Activated gamma-delta T cell treated with anti-CD3 and anti-CD28 coated beads, Interleukin-2, amount 50 U/mL, for 16 hours (primary cell): Measurements from ENCODE around the gene ICAM4.
"Not testable (repeated sequence)": the region's sequence is repeated elsewhere in the genome, so short reads cannot be mapped to it uniquely, and the experiment has no call there.

Experiments
- DNase-seq: peaks from one replicate; pipeline ENCODE4 v3.0.0-alpha.2; 2020; ENCODE audit warnings: low read depth

The ICAM4 gene, protein sequence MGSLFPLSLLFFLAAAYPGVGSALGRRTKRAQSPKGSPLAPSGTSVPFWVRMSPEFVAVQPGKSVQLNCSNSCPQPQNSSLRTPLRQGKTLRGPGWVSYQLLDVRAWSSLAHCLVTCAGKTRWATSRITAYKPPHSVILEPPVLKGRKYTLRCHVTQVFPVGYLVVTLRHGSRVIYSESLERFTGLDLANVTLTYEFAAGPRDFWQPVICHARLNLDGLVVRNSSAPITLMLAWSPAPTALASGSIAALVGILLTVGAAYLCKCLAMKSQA

DNA sequence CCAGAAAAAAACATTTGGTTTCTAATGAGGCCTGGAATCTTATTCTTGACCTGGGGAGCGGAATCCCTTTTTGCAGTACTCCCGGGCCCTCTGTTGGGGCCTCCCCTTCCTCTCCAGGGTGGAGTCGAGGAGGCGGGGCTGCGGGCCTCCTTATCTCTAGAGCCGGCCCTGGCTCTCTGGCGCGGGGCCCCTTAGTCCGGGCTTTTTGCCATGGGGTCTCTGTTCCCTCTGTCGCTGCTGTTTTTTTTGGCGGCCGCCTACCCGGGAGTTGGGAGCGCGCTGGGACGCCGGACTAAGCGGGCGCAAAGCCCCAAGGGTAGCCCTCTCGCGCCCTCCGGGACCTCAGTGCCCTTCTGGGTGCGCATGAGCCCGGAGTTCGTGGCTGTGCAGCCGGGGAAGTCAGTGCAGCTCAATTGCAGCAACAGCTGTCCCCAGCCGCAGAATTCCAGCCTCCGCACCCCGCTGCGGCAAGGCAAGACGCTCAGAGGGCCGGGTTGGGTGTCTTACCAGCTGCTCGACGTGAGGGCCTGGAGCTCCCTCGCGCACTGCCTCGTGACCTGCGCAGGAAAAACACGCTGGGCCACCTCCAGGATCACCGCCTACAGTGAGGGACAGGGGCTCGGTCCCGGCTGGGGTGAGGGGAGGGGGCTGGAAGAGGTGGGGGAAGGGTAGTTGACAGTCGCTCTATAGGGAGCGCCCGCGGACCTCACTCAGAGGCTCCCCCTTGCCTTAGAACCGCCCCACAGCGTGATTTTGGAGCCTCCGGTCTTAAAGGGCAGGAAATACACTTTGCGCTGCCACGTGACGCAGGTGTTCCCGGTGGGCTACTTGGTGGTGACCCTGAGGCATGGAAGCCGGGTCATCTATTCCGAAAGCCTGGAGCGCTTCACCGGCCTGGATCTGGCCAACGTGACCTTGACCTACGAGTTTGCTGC is at the start of gene ICAM4:
ICAM4 (plus strand) TSS at position 153 of the 935 bp plus-strand sequence; CDS start at position 211, 58 bp downstream.
- no peak for DNase-seq

DNA sequence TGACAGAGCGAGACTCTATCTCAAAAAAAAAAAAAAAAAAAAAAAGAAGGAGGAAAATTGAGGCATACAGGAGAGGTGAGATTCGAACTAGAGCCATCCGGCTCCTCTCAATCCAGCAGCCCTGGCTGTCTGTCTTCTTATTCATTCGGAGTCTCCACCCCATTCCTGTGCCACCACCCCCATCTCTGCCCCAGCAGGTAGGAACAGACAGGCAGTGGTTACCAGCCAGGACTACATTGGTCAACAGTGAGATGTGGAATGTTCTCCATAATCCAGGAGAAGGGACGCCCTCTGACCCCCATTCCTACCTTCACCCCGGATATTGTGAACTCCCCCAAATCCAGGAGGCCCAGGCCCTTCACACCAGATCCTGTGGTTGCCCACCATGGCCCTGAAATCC is 49.1 kb upstream of the ICAM4 start:
- no peak for DNase-seq

DNA sequence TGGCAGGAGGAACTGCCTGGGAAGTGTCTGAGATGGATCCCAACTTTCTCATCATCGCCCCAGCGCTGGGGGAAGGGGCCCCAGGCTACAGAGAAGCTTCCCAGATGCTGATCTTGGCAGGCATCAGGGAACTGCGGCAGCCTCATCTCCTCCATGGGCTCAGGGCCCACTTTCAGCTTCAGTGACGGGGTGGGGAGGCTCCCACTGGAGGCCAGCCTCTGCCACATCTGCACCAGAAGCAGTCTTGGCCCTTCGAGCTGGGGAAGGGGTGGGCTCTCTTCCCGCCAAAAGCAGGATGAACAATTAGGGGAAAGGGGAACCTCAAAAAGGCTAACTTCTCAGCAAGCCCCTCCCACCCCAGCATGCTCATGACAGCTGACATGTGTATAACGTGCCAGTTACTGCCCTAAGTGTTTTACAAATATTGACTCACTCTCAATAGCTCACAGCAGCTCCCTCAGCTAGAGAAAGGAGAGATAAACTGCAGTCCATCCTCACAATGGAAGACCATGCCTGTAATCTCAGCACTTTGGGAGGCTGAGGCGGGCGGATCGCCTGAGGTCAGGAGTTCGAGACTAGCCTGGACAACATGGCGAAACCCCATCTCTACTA is 48.5 kb upstream of the ICAM4 start:
- DNase-seq, result no peak

DNA sequence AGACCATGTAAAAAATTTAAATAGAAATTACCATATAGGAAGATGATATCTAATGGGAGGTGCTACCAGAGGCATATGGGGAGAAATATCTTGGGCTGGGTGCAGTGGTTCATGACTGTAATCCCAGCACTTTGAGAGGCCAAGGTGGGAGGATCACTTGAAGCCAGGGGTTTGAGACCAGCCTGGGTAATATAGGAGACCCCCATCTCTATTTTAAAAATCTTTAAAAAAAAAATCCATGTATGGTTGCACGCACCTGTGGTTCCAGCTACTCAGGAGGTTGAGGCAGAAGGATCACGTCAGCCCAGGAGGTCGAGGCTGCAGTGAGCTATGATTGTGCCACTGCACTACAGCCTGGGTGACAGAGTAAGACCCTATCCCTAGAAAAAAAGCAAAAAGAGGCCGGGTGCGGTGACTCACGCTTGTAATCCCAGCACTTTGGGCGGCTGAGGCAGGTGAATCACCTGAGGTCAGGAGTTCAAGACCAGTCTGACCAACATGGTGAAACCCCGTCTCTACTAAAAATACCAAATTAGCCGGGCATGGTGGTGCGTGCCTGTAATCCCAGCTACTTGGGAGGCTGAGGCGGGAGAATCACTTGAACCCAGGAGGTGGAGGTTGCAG is 44.8 kb upstream of the ICAM4 start:
- not testable (repeated sequence) for DNase-seq

DNA sequence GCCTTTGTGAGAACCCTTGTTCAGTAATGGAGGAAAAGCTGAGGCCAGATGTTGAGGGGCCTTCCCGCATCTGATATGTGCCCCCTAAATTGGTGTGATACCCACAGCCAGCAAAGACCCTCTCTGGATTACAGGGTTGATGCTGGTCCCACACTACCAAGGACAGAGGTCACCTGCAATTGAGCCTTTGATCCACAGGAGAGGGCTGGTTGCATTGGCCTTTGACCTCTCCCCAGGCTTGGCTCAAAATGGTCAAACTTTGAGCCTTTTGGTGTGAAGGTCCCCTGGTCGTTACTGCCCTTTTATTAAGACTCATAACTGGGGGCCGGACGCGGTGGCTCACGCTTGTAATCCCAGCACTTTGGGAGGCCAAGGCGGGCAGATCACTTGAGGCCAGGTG is 43.1 kb upstream of the ICAM4 start:
- DNase-seq, result no peak

DNA sequence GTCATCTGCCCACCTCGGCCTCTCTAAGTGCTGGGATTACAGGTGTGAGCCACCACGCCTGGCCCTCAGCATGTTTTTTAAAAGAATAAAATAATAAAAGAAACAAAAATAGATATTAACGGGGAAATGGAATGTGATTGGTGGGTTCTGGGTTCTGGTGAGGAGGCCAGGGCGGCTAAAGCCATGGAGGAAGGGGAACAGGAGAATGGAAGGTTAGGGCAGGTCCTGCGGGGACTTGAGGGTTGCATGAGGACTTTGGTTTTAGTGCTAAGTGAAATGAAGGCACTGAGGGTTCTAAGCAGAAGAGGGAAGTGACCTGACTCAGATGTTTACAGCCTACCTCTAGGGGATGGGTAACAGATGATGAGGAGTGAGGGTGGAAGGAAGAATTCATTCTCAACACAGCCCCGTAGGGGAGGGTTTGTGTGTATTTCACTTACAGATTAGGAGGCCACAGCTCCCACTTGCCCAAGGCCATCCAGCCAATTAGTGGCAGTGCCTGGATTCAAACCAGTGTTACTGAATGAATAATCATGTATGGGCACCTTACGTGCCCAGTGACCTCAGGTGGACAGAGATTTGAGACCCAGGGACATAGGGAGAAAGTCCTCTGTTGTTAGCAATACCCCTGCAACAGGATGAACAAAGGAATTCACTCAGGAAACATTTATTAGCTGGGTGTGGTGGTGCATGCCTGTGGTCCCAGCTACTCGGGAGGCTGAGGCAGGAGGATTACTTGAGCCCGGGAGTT is 41.4 kb upstream of the ICAM4 start:
- DNase-seq, result no peak

DNA sequence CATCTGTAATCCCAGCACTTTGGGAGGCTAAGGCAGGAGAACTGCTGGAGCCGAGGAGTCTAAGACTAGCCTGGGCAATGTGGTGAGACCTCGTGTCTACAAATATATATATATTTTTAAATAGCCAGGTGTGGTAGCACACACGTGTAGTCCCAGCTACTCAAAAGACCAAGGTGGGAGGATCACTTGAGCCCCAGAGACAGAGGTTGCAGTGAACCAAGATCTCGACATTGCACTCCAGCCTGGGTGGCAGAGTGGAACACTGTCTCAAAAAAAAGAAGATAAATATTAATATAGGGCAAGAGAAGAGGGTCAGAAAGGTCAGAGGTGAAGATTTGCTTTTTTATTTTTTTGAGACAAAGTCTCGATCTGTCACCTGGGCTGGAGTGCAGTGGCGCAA is 40.2 kb upstream of the ICAM4 start:
- DNase-seq, result no peak

DNA sequence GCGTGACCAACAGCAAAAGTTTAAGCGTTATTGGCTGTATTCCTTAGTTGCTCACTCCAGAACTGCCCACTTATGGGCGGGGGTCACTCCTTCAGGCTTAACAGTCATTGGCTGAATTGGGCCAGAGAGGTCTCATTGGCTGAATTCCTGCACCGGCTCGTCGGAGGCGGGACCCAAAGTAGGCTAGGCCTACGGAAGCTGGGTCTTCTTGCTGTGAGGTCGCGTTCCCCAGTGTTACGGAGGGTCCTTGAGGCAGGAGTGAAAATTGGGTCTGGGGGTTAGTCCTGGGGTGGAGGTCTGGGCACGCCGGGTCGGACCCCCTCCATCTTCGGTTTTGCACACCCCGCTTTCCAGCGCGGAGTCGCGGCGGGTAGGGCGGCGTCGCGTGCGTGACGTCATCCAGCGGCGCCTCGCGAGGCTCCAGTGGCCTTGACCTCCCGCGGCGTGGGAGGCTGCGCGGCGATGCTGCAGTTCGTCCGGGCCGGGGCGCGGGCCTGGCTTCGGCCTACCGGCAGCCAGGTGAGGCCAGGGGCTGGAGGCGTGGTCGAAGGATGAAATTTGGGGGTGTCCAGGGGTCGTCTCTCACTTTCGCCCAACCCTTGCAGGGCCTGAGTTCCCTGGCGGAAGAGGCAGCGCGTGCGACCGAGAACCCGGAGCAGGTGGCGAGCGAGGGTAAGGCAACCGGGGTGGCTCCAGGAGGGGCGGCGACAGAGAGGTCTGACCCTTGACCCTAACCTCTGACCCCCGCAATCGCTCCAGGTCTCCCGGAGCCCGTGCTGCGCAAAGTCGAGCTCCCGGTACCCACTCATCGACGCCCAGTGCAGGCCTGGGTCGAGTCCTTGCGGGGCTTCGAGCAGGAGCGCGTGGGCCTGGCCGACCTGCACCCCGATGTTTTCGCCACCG is 34.7 kb upstream of the ICAM4 start, which contains the start of gene MRPL4:
MRPL4 (plus strand) TSS at position 423 of the 903 bp plus-strand sequence; CDS start at position 463, 40 bp downstream.
- DNase-seq, result peak; percentile 94

DNA sequence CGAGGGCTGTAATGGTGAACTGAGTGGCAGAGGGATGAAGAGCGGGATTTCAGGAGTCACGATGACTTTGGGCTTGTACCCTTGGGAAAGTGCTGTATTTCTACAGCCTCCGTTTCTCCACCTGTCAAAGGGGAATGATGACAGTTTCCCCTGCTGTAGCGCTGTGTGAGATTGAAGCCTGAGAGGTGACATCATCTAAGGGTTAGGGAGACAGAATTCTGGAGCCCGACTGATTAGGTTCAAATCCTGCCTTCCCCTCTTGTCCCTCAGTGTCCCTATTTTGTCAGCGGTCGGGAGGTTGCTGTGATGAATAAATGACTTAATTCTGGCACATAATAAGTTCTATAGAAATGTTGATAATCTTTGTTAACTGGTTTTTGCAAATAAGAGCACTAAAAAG is 34.0 kb upstream of the ICAM4 start:
- no peak for DNase-seq

DNA sequence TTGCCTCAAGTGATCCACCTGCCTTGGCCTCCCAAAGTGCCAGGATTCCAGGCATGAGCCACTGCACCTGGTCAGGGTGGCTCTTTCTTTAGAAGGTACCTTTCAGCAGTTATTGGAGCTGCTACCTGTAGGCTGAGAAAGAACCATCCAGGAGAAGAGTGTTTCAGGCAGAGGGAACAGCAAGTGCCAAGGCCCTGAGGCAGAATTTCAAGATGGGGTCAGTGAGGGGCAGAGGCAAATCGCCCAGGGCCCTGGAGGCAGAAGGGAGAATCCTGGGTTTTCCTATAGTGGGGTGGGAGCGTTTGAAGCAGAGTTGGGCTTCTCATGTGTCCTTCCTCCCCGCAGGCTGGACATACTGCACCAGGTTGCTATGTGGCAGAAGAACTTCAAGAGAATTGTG is 32.5 kb upstream of the ICAM4 start:
- no peak for DNase-seq

DNA sequence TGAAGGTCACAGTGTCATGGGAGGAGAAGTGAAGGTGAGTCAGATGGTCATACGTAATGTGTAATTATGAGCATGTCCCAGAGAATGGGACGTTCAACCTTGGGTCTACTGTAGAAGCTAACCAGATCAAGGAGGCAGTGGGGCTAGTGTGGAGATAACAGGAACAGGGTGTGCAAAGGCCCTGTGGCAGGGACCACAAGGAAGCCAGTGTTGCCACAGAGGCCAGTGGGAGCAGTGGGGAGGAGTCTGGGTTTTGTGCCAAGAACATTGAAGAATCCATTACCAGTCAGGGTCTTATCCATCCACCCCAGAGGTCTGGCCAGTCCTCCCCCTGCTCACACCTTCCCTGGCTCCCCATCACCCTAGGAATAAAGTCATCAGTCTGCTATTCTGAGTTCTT is 31.4 kb upstream of the ICAM4 start:
- no peak for DNase-seq

DNA sequence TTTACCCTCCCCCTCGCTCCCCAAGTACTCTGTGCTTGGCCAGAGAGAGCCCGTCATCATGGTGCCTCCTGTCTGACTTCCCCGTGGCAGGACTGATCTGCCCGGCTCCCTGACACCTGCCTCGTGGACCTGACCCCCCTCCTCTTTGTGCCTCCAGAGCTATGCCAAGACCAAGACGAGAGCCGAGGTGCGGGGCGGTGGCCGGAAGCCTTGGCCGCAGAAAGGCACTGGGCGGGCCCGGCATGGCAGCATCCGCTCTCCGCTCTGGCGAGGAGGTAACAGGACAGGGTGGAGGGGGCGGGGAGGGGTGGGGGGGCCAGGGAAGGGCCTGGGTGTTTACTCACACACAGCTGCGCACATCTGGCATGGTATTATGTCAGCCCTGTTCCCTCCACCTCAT is 30.2 kb upstream of the ICAM4 start:
- DNase-seq, result no peak

DNA sequence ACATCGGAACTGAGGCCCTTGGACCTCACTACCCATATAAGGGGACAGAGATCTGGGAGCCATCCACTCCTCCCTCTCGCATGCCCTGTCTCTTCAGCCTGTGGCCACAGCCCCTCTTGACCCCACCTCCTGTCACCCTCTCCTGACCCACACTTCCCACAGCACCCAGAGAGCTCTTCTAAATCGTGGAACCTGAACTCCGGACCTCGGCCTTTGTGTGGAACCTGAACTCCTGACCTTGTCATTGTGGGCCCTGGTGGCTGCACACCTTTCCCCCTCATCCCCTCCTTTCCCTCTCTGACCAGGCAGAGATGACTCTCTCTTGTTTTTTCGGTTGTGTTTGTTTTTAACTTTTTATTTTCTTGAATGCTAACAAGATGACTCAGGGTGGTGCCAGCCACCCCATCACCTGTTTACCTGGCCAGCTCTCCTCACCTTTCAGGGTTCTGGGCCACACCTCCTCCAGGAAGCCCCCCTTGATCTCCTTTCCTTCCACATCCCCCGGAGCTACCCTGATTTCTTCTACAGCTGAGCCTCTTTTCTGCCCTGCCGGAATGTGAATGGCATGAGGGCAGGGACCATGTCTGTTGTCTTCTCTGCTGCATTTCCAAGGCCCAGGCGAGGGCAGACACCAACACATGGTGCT is 29.7 kb upstream of the ICAM4 start:
- no peak for DNase-seq

DNA sequence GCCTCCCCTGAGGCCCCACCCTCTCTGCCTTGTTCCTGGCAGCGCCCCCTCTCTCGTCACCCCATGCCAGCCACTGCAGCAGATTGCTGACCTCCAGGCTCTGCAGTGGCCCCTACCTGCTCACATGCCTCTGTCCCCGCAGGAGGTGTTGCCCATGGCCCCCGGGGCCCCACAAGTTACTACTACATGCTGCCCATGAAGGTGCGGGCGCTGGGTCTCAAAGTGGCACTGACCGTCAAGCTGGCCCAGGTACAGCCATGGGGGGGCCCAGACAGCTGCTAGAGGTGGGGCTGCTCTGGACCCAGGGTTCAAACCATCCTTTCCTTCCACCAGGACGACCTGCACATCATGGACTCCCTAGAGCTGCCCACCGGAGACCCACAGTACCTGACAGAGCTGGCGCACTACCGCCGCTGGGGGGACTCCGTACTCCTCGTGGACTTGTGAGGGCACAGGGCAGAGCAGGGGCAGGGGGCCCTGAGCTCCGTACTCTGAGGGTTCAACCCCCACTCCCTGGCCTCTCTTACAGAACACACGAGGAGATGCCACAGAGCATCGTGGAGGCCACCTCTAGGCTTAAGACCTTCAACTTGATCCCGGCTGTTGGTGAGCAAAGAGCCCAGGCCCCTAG is 28.6 kb upstream of the ICAM4 start:
- no peak for DNase-seq

DNA sequence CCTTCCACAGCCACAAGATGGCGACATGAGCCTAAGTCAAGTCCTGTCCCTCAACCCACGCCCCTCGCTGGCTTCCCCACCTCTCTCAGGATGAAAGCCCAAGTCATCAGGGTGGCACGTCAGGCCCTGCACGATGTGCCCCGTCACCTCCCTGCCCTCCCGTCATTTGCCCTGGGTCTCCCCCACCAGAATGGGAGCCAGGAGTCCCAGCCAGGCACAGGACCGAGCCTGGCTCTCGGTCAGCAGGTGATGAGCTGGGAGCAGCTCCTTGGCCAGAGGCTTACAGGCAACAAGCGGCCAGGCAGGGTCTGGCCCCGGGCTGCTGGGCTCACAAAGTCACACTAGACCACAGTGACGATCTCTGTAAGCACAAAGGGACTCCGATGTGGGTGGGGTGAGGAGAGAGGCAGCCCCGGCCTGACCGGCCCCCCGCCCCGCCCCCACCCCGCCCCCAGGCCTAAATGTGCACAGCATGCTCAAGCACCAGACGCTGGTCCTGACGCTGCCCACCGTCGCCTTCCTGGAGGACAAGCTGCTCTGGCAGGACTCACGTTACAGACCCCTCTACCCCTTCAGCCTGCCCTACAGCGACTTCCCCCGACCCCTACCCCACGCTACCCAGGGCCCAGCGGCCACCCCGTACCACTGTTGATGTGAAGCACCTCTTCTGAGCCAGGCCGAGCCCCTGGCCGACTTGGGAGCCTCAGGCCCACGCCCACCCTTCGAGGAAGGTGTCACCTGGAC is 27.4 kb upstream of the ICAM4 start:
- DNase-seq, result peak; percentile 86

DNA sequence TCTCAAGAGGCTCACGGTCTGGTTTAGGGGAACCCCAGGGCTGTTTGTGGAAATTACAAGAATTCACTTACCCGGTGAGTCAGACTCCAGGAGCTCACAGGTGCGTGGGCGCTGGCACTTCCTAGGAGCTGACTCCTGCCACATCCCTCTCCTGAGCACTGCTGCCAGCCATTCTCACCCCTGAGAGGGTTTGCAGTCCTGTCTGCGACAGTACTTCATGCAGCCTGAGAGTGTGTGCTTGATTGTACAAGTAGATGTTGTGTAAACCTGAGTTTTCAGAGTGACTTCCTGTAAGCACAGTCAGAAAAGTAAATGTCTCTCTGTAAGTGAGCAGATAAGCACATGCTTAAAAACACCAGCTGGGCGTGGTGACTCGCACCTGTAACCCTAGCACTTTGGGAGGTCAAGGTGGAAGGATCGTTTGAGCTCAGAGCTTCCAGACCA is 26.6 kb upstream of the ICAM4 start:
- DNase-seq, result no peak

DNA sequence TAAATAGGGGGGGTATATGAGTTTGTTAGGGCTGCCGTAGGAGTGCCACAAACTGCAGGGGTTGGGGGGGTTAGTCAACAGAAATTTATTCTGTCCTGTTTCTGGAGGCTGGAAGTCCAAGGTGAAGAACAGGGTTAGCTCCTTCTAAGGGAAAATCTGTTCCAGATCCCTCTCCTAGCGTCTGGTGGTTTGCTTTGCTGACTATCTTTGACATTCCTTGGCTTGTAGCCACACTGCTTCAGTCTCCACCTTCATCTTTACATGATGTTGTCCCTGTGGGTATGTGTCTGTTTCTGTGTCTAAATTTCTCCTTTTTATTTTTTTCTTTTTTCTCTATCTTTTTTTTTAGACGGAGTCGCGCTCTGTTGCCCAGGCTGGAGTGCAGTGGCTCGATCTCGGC is 24.0 kb upstream of the ICAM4 start:
- no peak for DNase-seq

DNA sequence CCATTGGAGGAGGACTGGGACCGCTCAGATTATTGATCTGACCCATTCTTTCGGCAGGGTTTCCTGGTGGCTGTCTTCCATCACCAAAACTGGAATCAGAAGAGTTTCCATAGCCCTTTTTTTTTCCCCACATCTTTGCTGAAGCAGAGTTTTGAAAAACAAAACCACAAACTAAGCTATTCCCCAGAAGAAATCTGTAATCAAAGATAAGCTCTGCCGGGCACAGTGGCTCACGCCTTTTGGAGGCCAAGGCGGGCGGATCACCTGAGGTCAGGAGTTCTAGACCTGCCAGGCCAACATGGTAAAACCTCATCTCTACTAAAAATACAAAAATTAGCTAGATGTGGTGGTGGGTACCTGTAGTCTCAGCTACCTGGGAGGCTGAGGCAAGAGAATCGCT is 20.0 kb upstream of the ICAM4 start:
- DNase-seq, result no peak

DNA sequence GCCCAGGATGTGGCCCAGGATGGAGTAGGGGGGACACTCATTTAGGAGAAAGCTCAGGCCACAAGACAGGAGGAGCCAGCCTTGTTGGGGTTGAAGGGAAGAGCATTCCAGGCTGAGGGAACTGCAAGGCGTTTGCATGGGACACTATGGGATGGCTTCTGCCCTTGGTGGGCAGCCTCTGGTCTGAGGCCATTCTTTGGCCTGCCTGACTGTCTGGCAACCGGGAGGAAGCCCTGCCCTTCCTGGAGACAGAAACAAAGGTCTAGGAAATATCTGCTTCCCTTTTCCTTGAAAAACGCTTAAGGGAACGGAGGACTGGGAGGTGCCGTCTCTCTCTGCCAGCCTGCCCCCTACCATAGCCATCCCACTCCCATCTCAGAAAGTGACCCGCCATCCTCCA is 18.7 kb upstream of the ICAM4 start:
- no peak for DNase-seq
